Lower leg skin (tissue), 4 donors: ENCODE data around the gene ARHGEF16. TPM values are rescaled to one million over a fixed set of nuclear protein-coding genes. Genes with fewer than 3 reads are reported as not detected.

ENCODE experiments used
- DNase-seq, 2 donors: peaks; one replicate each; pipeline ENCODE4 v3.0.0-alpha.2; 2019; ENCODE audit warnings: low spot score in 2 of 2
- H3K4me3 ChIP-seq: fragments of 200-600 bp; sonication (generic); 2 replicates; pipeline ENCODE4 v1.5.1; 2017; ENCODE audit warnings: mild to moderate bottlenecking, low read depth; ENCODE audit not compliant: poor library complexity, severe bottlenecking
- CTCF ChIP-seq, 3 donors: fragments of 450-650 bp; IDR thresholded peaks; one replicate each; pipeline ENCODE4 v1.5.1; 2016; ENCODE audit warnings: antibody characterized with exemption in 3 of 3, mild to moderate bottlenecking in 3 of 3, moderate library complexity in 2 of 3
- POLR2A ChIP-seq, 2 donors: fragments of 450-650 bp; IDR thresholded peaks; one replicate each; pipeline ENCODE4 v1.6.1; 2016 to 2017; ENCODE audit warnings: antibody characterized with exemption in 2 of 2, mild to moderate bottlenecking in 1 of 2, moderate library complexity in 1 of 2
- WGBS, 2 donors: methylation state at CpG; one replicate each; pipeline ENCODE4 v1.1.5; 2018; 5-methylcytosine and 5-hydroxymethylcytosine counted together
- intact Hi-C: fragments of 100-400 bp; cut with DNase I; formaldehyde crosslinking; loops from one replicate; pipeline ENCODE4 v1.15.0; 2023; ENCODE audit warnings: low total_unique reads
- total RNA-seq, 4 donors: library from RNA; depleted of rRNA; stranded (reverse); fragments of >200 nt; gene quantifications; one replicate each; pipeline ENCODE4 v1.1.0, GENCODE V29; 2016

ARHGEF16 gene
- total RNA-seq, 4 donors from 2014 or later: 7.9 to 11.5 (median 9.8) TPM

- whole genome bisulfite sequencing, 2 donors: 83 to 85% methylated on average over 2 to 14 of the region's 14 CpGs
- no peak overlapping the region for H3K4me3 ChIP-seq
- no peak for TF ChIP-seq CTCF (IDR thresholded peaks at IDR 0.05)
- TF ChIP-seq POLR2A (IDR thresholded peaks at IDR 0.05): no peak
- no peak for DNase-seq
- intact Hi-C loops: no loop called here
Observed at GRCh38 chr1:3433076-3433475, 21.4 kb upstream of the ARHGEF16 start.

GRCh38 chr1:3433596-3434320 is 20.7 kb upstream of the ARHGEF16 start:
- 87 to 90% methylated on average over 31 of the region's 31 CpGs for WGBS, 2 donors
- H3K4me3 ChIP-seq: no peak overlapping the region
- intact Hi-C loops: no loop called here
- DNase-seq: no peak
- TF ChIP-seq CTCF (IDR thresholded peaks at IDR 0.05) (no peak), POLR2A (IDR thresholded peaks at IDR 0.05) (no peak)

- no peak overlapping the region for H3K4me3 ChIP-seq
- 76% methylated on average over 37 to 40 of the region's 40 CpGs for WGBS, 2 donors
- intact Hi-C loops: no loop called here
- TF ChIP-seq CTCF (IDR thresholded peaks at IDR 0.05) (no peak), POLR2A (IDR thresholded peaks at IDR 0.05) (no peak)
- DNase-seq: no peak
Observed at GRCh38 chr1:3434406-3435110, 19.9 kb upstream of the ARHGEF16 start.

- no peak overlapping the region for H3K4me3 ChIP-seq
- DNase-seq: no peak
- intact Hi-C loops: no loop called here
- WGBS, 2 donors: 60 to 82% methylated on average over 19 to 20 of the region's 21 CpGs
- no peak for TF ChIP-seq CTCF (IDR thresholded peaks at IDR 0.05)
- TF ChIP-seq POLR2A (IDR thresholded peaks at IDR 0.05): no peak
Observed at GRCh38 chr1:3435666-3436065, 18.8 kb upstream of the ARHGEF16 start.

- WGBS, 2 donors: 94 to 96% methylated on average over 11 of the region's 11 CpGs
- DNase-seq: no peak
- intact Hi-C loops: no loop called here
- no peak for TF ChIP-seq POLR2A (IDR thresholded peaks at IDR 0.05)
- no peak for TF ChIP-seq CTCF (IDR thresholded peaks at IDR 0.05)
- H3K4me3 ChIP-seq: no peak overlapping the region
Observed at GRCh38 chr1:3436451-3436850, 18.0 kb upstream of the ARHGEF16 start.
